Peyer's patch (tissue), 4 donors: ENCODE measurements around the gene UGT1A10.

ENCODE experiments used
- POLR2A ChIP-seq, 2 donors: fragments of 450-650 bp; IDR thresholded peaks; one replicate each; pipeline ENCODE4 v1.5.1; 2017; ENCODE audit warnings: antibody characterized with exemption in 2 of 2, mild to moderate bottlenecking in 2 of 2, moderate library complexity in 2 of 2
- TF ChIP-seq, protein P1 (sequence below), 6 experiments: fragments of 450-650 bp in 4 of 6; fragments of 200-600 bp in 2 of 6; sonication (generic) in 1 of 6; IDR thresholded peaks; one replicate each; pipeline ENCODE4 v1.5.1; 2017 to 2019; ENCODE audit warnings: antibody characterized with exemption in 6 of 6, mild to moderate bottlenecking in 3 of 6, moderate library complexity in 1 of 6

DNA sequence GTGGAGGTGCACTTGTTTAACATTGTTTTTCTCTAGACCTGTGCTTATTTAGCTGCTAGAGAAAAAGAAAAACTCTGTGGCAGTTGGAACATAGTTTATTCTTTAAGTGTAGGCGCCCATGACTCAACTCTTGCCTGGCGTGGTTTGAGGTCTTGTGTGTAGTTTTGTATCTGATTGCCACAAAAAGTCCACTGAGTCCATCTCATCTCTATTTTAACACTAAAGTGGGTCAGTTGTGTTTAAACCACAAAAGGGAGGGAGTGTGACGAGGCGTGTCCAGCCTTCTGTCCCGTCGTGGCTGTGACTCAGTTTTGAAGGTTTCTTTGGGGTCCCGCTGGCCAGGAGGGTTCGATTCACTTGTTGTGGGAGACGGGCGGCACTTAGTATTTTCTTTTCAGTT is 20.2 kb downstream of the UGT1A10 start:
- TF ChIP-seq, protein P1, sequence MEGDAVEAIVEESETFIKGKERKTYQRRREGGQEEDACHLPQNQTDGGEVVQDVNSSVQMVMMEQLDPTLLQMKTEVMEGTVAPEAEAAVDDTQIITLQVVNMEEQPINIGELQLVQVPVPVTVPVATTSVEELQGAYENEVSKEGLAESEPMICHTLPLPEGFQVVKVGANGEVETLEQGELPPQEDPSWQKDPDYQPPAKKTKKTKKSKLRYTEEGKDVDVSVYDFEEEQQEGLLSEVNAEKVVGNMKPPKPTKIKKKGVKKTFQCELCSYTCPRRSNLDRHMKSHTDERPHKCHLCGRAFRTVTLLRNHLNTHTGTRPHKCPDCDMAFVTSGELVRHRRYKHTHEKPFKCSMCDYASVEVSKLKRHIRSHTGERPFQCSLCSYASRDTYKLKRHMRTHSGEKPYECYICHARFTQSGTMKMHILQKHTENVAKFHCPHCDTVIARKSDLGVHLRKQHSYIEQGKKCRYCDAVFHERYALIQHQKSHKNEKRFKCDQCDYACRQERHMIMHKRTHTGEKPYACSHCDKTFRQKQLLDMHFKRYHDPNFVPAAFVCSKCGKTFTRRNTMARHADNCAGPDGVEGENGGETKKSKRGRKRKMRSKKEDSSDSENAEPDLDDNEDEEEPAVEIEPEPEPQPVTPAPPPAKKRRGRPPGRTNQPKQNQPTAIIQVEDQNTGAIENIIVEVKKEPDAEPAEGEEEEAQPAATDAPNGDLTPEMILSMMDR (IDR thresholded peaks at IDR 0.05), result no peak
- no peak for TF ChIP-seq POLR2A (IDR thresholded peaks at IDR 0.05)
